ENCODE data around the gene PPFIBP1.

DNA sequence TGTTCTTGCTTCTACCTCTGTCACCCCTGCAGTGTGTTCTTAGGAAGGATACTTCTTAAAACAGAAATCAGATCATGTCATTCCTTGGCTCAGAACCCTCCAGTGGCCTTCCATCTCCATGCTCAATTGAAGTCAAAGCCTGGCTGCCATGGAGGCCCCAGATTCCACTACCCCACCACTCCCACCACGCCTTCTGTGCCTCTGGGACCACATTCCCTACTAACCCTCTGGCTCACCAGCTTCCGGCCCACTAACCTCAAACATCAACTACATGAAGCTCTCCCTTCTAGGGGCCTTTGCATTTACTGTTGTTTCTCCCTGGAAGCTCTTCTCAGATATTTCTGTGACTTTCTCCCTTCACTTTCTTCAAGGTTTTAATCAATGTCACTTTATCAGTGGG lies 96.1 kb downstream of the PPFIBP1 start:
- TF ChIP-seq, protein P1, sequence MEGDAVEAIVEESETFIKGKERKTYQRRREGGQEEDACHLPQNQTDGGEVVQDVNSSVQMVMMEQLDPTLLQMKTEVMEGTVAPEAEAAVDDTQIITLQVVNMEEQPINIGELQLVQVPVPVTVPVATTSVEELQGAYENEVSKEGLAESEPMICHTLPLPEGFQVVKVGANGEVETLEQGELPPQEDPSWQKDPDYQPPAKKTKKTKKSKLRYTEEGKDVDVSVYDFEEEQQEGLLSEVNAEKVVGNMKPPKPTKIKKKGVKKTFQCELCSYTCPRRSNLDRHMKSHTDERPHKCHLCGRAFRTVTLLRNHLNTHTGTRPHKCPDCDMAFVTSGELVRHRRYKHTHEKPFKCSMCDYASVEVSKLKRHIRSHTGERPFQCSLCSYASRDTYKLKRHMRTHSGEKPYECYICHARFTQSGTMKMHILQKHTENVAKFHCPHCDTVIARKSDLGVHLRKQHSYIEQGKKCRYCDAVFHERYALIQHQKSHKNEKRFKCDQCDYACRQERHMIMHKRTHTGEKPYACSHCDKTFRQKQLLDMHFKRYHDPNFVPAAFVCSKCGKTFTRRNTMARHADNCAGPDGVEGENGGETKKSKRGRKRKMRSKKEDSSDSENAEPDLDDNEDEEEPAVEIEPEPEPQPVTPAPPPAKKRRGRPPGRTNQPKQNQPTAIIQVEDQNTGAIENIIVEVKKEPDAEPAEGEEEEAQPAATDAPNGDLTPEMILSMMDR (IDR thresholded peaks at IDR 0.05), result no peak
- TF ChIP-seq POLR2AphosphoS5 (IDR thresholded peaks at IDR 0.05; ENCODE audit: low read depth, low read length) (no peak), TCF7L2 (IDR thresholded peaks at IDR 0.05; ENCODE audit: low read depth, low read length) (no peak), SIN3A (IDR thresholded peaks at IDR 0.05; ENCODE audit: borderline replicate concordance, insufficient read depth, low read depth, low read length) (no peak)
- TF ChIP-seq, protein P2, sequence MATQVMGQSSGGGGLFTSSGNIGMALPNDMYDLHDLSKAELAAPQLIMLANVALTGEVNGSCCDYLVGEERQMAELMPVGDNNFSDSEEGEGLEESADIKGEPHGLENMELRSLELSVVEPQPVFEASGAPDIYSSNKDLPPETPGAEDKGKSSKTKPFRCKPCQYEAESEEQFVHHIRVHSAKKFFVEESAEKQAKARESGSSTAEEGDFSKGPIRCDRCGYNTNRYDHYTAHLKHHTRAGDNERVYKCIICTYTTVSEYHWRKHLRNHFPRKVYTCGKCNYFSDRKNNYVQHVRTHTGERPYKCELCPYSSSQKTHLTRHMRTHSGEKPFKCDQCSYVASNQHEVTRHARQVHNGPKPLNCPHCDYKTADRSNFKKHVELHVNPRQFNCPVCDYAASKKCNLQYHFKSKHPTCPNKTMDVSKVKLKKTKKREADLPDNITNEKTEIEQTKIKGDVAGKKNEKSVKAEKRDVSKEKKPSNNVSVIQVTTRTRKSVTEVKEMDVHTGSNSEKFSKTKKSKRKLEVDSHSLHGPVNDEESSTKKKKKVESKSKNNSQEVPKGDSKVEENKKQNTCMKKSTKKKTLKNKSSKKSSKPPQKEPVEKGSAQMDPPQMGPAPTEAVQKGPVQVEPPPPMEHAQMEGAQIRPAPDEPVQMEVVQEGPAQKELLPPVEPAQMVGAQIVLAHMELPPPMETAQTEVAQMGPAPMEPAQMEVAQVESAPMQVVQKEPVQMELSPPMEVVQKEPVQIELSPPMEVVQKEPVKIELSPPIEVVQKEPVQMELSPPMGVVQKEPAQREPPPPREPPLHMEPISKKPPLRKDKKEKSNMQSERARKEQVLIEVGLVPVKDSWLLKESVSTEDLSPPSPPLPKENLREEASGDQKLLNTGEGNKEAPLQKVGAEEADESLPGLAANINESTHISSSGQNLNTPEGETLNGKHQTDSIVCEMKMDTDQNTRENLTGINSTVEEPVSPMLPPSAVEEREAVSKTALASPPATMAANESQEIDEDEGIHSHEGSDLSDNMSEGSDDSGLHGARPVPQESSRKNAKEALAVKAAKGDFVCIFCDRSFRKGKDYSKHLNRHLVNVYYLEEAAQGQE (IDR thresholded peaks at IDR 0.05; ENCODE audit: insufficient read depth in 1 of 2, low read depth in 2 of 2, low read length in 1 of 2), result no peak
